NCI-H2081 (cell line): ENCODE measurements around the gene KANK3.
"Not testable (repeated sequence)": the region's sequence is repeated elsewhere in the genome, so short reads cannot be mapped to it uniquely, and the experiment has no call there.

Source experiments
- DNase-seq, 2 experiments: peaks; one replicate each; lab custom pipeline; 2025; lab: John Stamatoyannopoulos, UW

The KANK3 gene

DNA sequence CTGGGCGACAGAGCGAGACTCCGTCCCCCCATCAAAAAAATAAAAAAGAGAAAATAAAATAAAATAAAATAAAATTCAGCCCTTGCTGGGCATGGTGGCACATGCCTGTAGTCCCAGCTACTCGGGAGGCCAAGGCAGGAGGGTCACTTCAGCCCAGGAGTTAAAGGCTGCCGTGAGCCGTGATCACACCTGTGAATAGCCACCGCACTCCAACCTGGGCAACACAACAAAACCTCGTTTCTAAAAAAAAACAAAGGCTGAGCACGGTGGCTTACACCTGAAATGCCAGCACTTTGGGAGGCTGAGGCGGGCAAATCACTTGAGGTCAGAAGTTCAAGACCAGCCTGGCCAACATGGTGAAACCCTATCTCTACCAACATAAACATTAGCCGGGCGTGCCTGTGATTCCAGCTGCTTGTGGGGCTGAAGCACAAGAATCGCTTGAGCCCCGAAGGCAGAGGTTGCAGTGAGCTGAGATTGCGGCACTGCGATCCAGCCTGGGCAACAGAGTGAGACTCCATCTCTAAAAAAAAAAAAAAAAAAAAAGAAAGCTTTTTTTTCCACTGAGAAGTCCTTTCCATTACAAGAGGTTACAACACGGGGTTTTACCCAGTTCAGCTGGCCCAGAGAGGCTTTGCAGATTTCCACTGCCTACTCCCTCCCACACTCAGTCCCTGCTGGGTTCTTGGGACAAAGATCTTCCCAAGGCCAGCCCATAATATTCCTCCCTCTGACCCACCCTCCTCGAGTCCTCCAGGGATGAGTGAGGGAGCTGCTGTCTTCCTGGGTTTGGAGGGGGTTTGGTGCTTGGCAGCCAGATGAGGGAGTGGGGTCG, 27.3 kb upstream of the KANK3 start:
- no peak for DNase-seq

- no peak for DNase-seq
Measured at GRCh38 chr19:8367327-8368001, 24.4 kb upstream of the KANK3 start.

- no peak for DNase-seq
Measured at GRCh38 chr19:8366961-8367326, 23.9 kb upstream of the KANK3 start.

GRCh38 chr19:8366121-8366581, 23.1 kb upstream of the KANK3 start:
- no peak for DNase-seq

DNA sequence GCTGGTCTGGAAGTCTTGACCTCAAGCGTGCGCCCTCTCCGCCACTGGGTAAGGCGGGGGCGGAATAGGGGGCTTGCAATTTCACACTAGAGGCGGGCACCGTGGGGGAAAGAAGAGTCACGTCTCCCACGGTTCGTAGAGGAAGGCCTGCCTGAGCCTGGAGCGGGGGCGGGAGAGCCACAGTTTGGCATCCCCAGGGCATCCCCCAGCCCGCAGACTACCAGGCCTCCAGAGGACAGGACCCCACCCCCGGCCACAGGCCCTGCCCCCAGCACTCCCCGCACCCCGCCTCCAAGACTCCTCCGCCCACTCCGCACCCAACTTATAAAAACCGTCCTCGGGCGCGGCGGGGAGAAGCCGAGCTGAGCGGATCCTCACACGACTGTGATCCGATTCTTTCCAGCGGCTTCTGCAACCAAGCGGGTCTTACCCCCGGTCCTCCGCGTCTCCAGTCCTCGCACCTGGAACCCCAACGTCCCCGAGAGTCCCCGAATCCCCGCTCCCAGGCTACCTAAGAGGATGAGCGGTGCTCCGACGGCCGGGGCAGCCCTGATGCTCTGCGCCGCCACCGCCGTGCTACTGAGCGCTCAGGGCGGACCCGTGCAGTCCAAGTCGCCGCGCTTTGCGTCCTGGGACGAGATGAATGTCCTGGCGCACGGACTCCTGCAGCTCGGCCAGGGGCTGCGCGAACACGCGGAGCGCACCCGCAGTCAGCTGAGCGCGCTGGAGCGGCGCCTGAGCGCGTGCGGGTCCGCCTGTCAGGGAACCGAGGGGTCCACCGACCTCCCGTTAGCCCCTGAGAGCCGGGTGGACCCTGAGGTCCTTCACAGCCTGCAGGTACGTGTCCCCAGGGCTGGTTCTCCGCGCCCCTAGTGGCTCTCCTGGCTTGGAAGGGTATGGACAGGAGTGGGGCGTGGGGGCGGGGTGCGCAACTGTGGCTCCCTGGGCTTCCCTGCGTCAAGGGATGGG, 21.0 kb upstream of the KANK3 start, which contains the start of gene ANGPTL4:
ANGPTL4 (plus strand) TSS at position 353 of the 969 bp plus-strand sequence; CDS start at position 520, 167 bp downstream.
- DNase-seq: no peak

GRCh38 chr19:8361921-8362793, 19.1 kb upstream of the KANK3 start:
- peak in 1 of 2 experiments; percentile 29 for DNase-seq

DNA sequence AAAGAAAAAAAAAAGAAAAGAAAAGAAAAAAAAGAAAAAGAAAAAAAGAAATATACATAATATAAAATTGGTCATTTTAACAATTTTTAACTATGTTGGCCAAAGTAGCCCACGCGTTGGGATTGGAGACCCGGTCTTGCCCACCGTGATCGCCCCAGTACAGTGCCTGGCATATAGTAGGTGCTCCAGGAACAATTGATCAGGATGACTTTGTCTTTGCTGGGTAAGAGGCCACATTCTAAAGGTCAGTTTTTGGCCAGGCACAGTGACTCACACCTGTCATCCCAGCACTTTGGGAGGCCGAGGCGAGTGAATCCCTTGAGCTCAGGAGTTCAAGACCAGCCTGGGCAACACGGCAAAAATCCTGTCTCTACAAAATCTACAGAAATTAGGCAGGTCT, 17.1 kb upstream of the KANK3 start:
- no peak for DNase-seq

GRCh38 chr19:8358948-8359347, 15.9 kb upstream of the KANK3 start:
- no peak for DNase-seq

GRCh38 chr19:8357007-8357521, 14.0 kb upstream of the KANK3 start:
- no peak for DNase-seq

GRCh38 chr19:8355631-8356402, 12.8 kb upstream of the KANK3 start:
- no peak for DNase-seq

DNA sequence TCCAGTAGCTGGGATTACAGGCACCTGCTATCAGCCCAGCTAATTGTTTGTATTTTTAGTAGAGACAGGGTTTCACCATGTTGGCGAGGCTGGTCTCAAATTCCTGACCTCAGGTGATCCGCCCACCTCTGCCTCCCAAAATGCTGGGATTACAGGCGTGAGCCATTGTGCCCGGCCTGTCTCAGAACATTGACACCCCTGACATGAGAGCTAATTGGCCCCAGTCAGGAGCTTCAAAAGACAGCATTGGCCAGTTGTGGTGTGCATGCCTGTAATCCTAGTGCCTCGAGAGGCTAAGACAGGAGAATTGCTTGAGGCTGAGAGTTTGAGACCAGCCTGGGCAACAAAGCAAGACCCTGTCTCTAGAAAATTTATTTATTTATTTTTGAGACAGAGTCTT, 9.8 kb upstream of the KANK3 start:
- DNase-seq: not testable (repeated sequence)

- DNase-seq: no peak
Measured at GRCh38 chr19:8352134-8352827, 9.2 kb upstream of the KANK3 start.

DNA sequence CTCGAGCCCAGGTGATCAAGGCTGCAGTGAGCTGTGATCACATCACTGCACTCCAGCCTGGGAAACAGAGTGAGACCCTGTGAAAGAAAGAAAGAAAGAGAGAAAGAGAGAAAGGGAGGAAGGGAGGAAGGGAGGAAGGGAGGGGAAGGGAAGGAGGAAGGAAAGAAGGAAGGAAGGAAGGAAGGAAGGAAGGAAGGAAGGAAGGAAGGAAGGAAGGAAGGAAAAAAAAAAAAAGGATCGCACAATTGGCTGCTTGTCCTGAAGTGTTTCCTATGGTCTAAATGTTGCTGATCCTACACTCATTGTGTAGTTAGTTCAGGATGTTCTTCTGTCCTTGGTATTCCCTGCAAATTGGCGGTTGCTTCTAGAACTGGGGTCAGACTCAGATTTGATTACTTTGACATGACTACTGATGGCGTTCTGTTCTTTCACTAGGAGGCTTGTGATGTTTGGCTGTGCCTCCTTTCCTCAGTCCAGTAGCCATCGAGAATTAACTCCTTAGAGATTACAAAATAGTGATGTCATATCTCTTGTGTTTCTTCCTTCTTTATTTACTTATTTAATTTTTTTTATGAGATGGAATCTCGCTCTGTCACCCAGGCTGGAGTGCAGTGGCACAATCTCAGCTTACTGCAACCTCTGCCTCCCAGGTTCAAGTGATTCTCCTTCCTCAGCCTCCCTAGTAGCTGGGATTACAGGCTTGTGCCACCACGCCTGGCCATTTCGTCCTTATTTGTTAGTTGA, 6.7 kb upstream of the KANK3 start:
- not testable (repeated sequence) for DNase-seq

GRCh38 chr19:8343483-8343844, 402 bp upstream of the KANK3 start:
- no peak for DNase-seq

DNA sequence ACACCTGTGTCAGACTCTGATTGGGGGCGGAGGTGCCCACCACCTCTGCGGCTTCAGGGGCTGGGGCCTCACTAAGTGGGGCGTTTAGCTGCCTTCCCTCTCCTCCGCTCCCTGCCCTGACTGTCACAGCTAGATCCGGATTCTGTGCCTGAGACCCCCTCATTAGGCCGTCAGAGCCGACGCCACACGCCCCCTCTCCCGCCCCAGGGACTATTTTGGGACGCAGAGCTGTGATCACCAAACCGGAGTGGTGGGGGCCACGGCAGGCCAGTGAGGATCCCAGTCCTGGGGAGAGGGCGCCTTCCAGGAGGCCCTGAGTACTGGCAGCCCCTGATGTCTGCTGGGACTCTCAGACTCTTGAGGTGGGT, 762 bp downstream of the KANK3 start:
- DNase-seq: no peak

DNA sequence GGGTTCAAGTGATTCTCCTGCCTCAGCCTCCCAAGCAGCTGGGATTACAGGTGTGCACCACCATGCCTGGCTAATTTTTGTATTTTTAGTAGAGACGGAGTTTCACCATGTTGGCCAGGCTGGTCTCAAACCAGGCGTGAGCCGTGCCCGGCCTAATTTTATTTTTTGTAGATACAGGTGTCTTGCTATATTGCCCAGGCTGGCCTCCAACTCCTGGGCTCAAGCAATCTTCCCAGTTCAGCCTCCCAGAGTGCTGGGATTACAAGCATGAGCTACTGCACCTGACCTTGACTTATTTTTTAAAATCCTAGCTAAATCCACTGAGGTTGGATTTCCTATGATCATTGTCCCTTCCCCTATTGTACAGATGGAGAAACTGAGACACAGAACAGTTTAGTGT, 1.6 kb downstream of the KANK3 start:
- not testable (repeated sequence) for DNase-seq

DNA sequence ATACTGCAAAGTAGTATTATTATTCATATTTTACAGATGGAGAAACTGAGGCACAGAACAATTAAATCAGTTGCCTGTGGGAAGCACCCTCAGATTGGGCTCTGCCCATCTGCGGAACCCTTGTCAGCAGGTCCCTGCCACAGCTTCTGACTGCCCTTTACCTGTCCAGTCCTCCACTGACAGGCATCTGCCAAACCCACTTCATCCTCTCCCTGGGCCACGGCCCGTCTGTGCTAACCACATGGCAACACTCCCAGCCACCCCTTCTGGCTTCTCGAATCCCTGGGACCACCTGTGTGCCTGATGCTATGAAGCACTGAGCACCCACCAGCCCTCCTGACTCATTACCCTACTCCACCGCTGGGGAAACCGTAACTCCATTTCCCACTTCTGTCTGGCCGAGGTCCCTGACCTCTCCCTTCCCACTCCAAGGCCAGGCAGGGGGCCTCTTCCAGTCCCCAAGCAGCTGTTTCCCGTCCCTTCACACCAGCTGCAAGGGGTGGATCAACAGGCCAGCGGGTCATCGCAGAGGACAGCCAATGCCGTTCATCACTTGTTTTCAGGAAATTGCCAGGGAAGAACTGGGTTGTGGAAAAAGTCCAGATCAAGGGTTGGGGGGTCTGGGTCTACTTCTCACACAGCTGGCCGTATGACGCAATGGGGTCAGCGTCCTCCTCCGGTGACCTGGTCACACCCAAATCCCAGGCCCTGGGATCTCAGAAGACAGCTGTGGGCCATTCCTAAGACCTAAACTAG, 2.5 kb downstream of the KANK3 start:
- no peak for DNase-seq

DNA sequence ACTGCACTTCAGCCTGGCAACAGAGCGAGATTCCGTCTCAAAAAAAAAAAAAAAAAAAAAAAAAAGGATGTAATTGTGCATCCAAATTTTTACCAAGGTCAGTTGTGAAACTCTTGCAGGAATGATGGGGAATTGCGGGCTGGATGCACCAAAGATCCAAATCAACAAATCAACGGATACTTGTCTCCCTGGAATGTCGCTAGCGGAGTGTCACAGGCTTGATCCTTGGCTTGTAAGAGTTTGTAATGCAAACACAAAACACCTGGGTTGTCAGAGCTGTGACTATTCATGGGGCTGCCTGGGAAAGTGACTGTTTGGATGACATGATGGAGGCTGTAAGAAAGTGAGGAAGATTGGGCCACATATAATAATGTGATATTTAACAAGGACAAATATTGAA, 4.2 kb downstream of the KANK3 start:
- DNase-seq: no peak
